Measurements from ENCODE around the gene URI1. TPM values are rescaled to one million over a fixed set of nuclear protein-coding genes. Genes with fewer than 3 reads are reported as not detected.

The URI1 gene
- total RNA-seq, 1 donor from 2014 or later = 47.1 TPM

DNA sequence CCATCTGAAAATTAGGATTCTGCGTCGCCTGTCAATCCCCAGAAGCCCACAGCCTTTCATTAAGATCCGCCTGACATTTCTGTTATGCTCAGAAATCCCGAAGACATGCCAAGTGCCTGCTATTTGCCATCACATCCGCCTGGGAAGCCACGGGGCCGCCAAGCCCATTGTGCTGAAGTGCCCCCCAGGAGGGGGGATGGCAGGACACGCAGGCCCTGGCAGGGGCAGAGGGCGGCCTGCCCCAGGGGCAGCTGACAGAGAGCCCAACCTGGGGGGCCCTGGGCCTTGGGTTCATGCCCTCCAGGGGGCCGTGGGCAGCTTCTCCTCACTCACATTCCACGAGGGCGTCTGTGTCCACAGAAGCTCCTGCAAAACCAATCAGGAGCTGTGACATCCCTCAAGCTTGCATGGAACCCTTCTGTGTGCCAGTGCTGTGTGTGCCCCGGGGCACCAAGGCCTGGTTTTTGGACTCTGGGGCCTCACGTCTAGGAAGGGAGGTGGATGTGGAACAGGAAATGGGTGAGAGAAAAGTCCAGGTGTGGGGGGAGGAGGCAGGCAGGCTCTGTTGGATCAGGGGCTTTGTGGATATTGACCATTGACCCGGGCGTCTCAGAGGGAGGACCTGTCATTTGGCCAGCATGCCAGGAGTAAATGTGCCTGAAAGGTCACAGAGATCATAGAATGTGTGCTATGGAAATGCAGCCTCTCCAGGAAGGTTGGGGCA is 122.9 kb downstream of the URI1 start:
- no peak for DNase-seq (ENCODE audit: low spot score)
- intact Hi-C loops (cut with DNase I) = loop anchor here (10.0 kb wide), 1 partner anchor 340 kb away; no protein-coding TSS in a partner anchor

DNA sequence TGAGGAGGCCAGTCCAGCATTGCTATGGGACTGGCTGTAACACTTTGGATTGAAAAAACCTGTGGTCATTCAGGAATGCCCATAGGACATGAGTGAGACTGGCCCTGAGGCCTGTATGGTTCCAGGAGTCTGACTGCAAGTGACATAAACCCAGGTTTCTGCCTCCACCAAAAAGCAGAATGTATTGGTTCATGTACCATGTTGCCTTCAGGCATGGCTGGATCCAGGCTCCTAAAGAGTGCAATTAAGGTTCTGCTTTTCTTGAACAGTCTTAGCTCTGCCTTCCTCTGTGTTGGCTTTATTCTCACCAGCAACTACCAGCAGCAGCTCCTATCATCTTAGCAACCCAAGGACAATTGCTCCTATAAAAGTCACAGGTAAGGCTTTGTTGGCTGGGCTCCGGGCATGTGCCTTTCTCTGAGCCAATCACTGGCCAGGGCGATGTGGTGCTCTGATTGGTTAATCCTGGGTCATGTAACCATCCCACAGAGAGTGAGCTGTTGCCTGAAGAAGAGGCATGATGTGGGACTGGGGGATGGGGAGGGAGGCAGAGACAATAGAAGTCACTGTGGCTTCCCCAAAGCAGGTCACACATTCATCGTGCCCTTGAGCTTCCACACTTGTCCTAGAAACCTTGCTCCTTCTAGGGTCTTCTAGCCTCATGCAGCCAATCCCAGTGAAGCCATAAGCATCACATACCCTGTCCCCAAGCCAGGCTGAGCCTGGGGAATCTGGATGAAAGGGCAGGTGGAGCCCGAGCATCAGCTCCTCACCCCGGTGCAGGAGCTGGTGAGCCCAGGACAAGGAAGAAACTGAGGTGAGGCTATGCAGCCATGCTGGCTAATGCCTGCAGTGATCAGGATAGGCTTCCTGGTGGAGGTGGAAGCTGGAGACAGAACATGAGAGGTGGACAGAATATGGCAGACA is 123.9 kb downstream of the URI1 start:
- intact Hi-C loops (cut with DNase I) = loop anchor here (10.0 kb wide), 1 partner anchor 339 kb away; no protein-coding TSS in a partner anchor
- peak; percentile 49 for DNase-seq (ENCODE audit: low spot score)

Other genes starting within 250 kb of the URI1 start
- 38.0 TPM for gene C19orf12, start 227.0 kb upstream of the URI1 start, total RNA-seq
- gene CCNE1, start 130.2 kb upstream of the URI1 start, total RNA-seq = 1.9 TPM